Measurements from ENCODE around the gene PTPRD.

DNA sequence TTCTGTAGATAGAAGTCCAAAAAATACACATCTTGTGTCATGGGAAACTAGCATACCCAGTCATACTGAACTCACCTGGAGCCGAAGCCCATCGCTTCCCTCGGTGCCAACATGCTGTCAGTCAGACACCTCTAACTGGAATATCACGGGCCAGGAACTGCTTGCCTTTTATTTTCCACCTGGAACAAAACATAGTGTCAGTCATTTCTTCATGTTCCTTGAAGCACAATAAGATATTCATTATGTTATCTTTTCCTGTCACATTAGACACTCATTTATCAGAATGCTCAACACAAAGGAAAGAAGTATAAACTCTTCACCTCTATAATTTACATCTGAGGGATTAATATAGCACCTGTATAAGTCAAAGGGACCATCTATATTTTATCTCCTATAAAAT, 674.4 kb downstream of the PTPRD start:
- no peak for TF ChIP-seq EZH2 (IDR thresholded peaks at IDR 0.05; ENCODE audit: borderline replicate concordance, low read depth, low read length)
- no peak for TF ChIP-seq SPI1 (IDR thresholded peaks at IDR 0.05; ENCODE audit: borderline replicate concordance, low read depth, low read length)
- TF ChIP-seq, protein P1, sequence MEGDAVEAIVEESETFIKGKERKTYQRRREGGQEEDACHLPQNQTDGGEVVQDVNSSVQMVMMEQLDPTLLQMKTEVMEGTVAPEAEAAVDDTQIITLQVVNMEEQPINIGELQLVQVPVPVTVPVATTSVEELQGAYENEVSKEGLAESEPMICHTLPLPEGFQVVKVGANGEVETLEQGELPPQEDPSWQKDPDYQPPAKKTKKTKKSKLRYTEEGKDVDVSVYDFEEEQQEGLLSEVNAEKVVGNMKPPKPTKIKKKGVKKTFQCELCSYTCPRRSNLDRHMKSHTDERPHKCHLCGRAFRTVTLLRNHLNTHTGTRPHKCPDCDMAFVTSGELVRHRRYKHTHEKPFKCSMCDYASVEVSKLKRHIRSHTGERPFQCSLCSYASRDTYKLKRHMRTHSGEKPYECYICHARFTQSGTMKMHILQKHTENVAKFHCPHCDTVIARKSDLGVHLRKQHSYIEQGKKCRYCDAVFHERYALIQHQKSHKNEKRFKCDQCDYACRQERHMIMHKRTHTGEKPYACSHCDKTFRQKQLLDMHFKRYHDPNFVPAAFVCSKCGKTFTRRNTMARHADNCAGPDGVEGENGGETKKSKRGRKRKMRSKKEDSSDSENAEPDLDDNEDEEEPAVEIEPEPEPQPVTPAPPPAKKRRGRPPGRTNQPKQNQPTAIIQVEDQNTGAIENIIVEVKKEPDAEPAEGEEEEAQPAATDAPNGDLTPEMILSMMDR (IDR thresholded peaks at IDR 0.05 in 2 of 3, conservative IDR thresholded peaks at IDR 0.05 in 1 of 3; ENCODE audit: insufficient read depth in 2 of 3, low read depth in 1 of 3, low read length in 3 of 3) = no peak
- TF ChIP-seq HIVEP1 (CRISPR knock-in tag; IDR thresholded peaks at IDR 0.05) = no peak
- TF ChIP-seq ZNF274 (IDR thresholded peaks at IDR 0.05; ENCODE audit: borderline replicate concordance, low read depth, low read length) = no peak
- TF ChIP-seq PHF21A (IDR thresholded peaks at IDR 0.05; ENCODE audit: borderline replicate concordance, low read depth) = no peak
- no peak for TF ChIP-seq ELF4 (CRISPR knock-in tag; IDR thresholded peaks at IDR 0.05)
